RCC 7860 (cell line): Measurements from ENCODE around the gene COL27A1.

Experiments
- DNase-seq: peaks from one replicate; pipeline ENCODE4 v3.0.0-alpha.2; 2015; ENCODE audit warnings: low spot score
- FAIRE-seq: peaks from 2 replicates; lab custom pipeline; 2012; peaks lifted over from hg19 to GRCh38; lab: Jason Lieb, UNC

Gene COL27A1

GRCh38 chr9:114259798-114260523 lies 104.6 kb downstream of the COL27A1 start:
- FAIRE-seq (no peak), DNase-seq (no peak)

- DNase-seq (no peak), FAIRE-seq (no peak)
Observed at GRCh38 chr9:114261026-114261425, 105.7 kb downstream of the COL27A1 start.

GRCh38 chr9:114261987-114262386 lies 106.7 kb downstream of the COL27A1 start:
- DNase-seq (no peak), FAIRE-seq (no peak)

- no peak for DNase-seq
- no peak for FAIRE-seq
Observed at GRCh38 chr9:114263853-114264510, 108.6 kb downstream of the COL27A1 start.

GRCh38 chr9:114264806-114265550 lies 109.6 kb downstream of the COL27A1 start:
- DNase-seq (no peak), FAIRE-seq (no peak)

- DNase-seq (no peak), FAIRE-seq (no peak)
Observed at GRCh38 chr9:114266969-114267368, 111.6 kb downstream of the COL27A1 start.

- FAIRE-seq: no peak
- no peak for DNase-seq
Observed at GRCh38 chr9:114269023-114269422, 113.7 kb downstream of the COL27A1 start.

GRCh38 chr9:114270120-114270975 lies 115.0 kb downstream of the COL27A1 start:
- DNase-seq (no peak), FAIRE-seq (no peak)

GRCh38 chr9:114271556-114272510 lies 116.5 kb downstream of the COL27A1 start:
- no peak for DNase-seq
- FAIRE-seq: no peak

- FAIRE-seq: no peak
- DNase-seq: no peak
Observed at GRCh38 chr9:114272739-114273431, 117.5 kb downstream of the COL27A1 start.

GRCh38 chr9:114273461-114273881 lies 118.1 kb downstream of the COL27A1 start:
- no peak for FAIRE-seq
- no peak for DNase-seq

- DNase-seq (no peak), FAIRE-seq (no peak)
Observed at GRCh38 chr9:114274217-114274616, 118.9 kb downstream of the COL27A1 start.

GRCh38 chr9:114275246-114276004 lies 120.1 kb downstream of the COL27A1 start:
- FAIRE-seq (peak; percentile 59), DNase-seq (peak; percentile 67)

GRCh38 chr9:114276908-114277821 lies 121.8 kb downstream of the COL27A1 start:
- peak; percentile 94 for FAIRE-seq
- peak; percentile 93 for DNase-seq

- no peak for FAIRE-seq
- DNase-seq: no peak
Observed at GRCh38 chr9:114278356-114278755, 123.0 kb downstream of the COL27A1 start.

GRCh38 chr9:114278881-114279570 lies 123.7 kb downstream of the COL27A1 start:
- FAIRE-seq: peak; percentile 95
- peak; percentile 97 for DNase-seq

GRCh38 chr9:114279693-114280092 lies 124.4 kb downstream of the COL27A1 start:
- FAIRE-seq (peak; percentile 55), DNase-seq (no peak)
